Upper lobe of left lung (tissue), 6 donors: ENCODE results near the gene ZNRF1. TPM values are rescaled to one million over a fixed set of nuclear protein-coding genes. Genes with fewer than 3 reads are reported as not detected.

Source experiments
- ATAC-seq, 2 donors: fragments of 200-7000 bp; cut with Tn5 transposase; one replicate each; pipeline ENCODE4 v1.9.1; 2022; ENCODE audit warnings: mild to moderate bottlenecking in 2 of 2, moderate library complexity in 2 of 2; ENCODE audit not compliant: low FRiP score in 2 of 2
- DNase-seq, 2 donors: peaks; one replicate each; pipeline ENCODE4 v3.0.0-alpha.2; 2019 to 2020
- H3K27ac ChIP-seq, 4 donors: fragments of 200-600 bp; sonication (generic); one replicate each; pipeline ENCODE4 v1.5.1; 2016 to 2019
- H3K27me3 ChIP-seq, 4 donors: fragments of 200-600 bp; sonication (generic); one replicate each; pipeline ENCODE4 v1.5.1; 2017 to 2019
- H3K36me3 ChIP-seq, 4 donors: fragments of 200-600 bp; sonication (generic); one replicate each; pipeline ENCODE4 v1.5.1; 2016 to 2019
- H3K4me1 ChIP-seq, 4 donors: fragments of 200-600 bp; sonication (generic); one replicate each; pipeline ENCODE4 v1.5.1; 2018 to 2019
- H3K4me3 ChIP-seq, 4 donors: fragments of 200-600 bp; sonication (generic); one replicate each; pipeline ENCODE4 v1.5.1; 2017 to 2019; ENCODE audit warnings: mild to moderate bottlenecking in 2 of 4, moderate library complexity in 1 of 4
- H3K9me3 ChIP-seq, 4 donors: fragments of 200-600 bp; sonication (generic); one replicate each; pipeline ENCODE4 v1.5.1; 2018 to 2019
- EP300 ChIP-seq, 4 donors: sonication (generic); formaldehyde crosslinking; IDR thresholded peaks; one replicate each; pipeline ENCODE4 v1.5.1; 2017; ENCODE audit warnings: antibody characterized with exemption in 4 of 4, control low read depth in 2 of 4
- POLR2A ChIP-seq, 4 donors: fragments of 450-650 bp; IDR thresholded peaks; one replicate each; pipeline ENCODE4 v1.5.1; 2016 to 2017; ENCODE audit warnings: antibody characterized with exemption in 4 of 4, mild to moderate bottlenecking in 2 of 4
- POLR2AphosphoS5 ChIP-seq, 2 donors: sonication (generic); formaldehyde crosslinking; IDR thresholded peaks; one replicate each; pipeline ENCODE4 v1.5.1; 2017; ENCODE audit warnings: antibody characterized with exemption in 2 of 2
- WGBS, 2 donors: methylation state at CpG; one replicate each; pipeline ENCODE4 v1.1.5; 2017 to 2018; 5-methylcytosine and 5-hydroxymethylcytosine counted together
- total RNA-seq, 6 donors: library from RNA; depleted of rRNA in 4 of 6; stranded (reverse); fragments of >200 nt in 4 of 6; gene quantifications; one replicate each; pipeline versions ENCODE4 v1.1.0 to v1.2.1, GENCODE V29; 2016 to 2021
- TF ChIP-seq, protein P1 (sequence below), 6 experiments: fragments of 450-650 bp in 4 of 6; fragments of 200-600 bp in 2 of 6; sonication (generic) in 2 of 6; IDR thresholded peaks; one replicate each; pipeline ENCODE4 v1.5.1; 2016 to 2019; ENCODE audit warnings: antibody characterized with exemption in 6 of 6
- donor health status: DM: no; HTN: no; CAD: no; lungs with moderate emphysema.
- donor health status: DM: no; HTN: yes; CAD: no; lungs with severe emphysema.

Gene ZNRF1
- total RNA-seq, 6 donors from 2014 or later: 18.5 to 40.0 (median 27.1) TPM

- 42 to 60% methylated on average over 13 to 22 of the region's 22 CpGs for WGBS, 2 donors
- ATAC-seq (peak in 1 of 2 donors; percentile 42), DNase-seq (peak; percentile 23 to 40)
- Histone ChIP-seq H3K4me1 (peaks cover 25 to 62% (median 51%) of the 10 kb centered on the region in 4 donors), H3K9me3 (no peaks in the 10 kb centered on the region), H3K27me3 (no peaks in the 10 kb centered on the region), H3K27ac (peak overlapping the region; percentile 50 to 77 (median 62)), H3K36me3 (no peaks in the 10 kb centered on the region), H3K4me3 (no peak overlapping the region)
- TF ChIP-seq, protein P1, sequence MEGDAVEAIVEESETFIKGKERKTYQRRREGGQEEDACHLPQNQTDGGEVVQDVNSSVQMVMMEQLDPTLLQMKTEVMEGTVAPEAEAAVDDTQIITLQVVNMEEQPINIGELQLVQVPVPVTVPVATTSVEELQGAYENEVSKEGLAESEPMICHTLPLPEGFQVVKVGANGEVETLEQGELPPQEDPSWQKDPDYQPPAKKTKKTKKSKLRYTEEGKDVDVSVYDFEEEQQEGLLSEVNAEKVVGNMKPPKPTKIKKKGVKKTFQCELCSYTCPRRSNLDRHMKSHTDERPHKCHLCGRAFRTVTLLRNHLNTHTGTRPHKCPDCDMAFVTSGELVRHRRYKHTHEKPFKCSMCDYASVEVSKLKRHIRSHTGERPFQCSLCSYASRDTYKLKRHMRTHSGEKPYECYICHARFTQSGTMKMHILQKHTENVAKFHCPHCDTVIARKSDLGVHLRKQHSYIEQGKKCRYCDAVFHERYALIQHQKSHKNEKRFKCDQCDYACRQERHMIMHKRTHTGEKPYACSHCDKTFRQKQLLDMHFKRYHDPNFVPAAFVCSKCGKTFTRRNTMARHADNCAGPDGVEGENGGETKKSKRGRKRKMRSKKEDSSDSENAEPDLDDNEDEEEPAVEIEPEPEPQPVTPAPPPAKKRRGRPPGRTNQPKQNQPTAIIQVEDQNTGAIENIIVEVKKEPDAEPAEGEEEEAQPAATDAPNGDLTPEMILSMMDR (IDR thresholded peaks at IDR 0.05): no peak
- TF ChIP-seq POLR2AphosphoS5 (IDR thresholded peaks at IDR 0.05) (no peak), POLR2A (IDR thresholded peaks at IDR 0.05) (no peak), EP300 (IDR thresholded peaks at IDR 0.05) (no peak)
Measured at GRCh38 chr16:75062135-75062975, 63.5 kb downstream of the ZNRF1 start.

GRCh38 chr16:75062976-75063346 lies 64.1 kb downstream of the ZNRF1 start:
- WGBS, 2 donors: 76 to 78% methylated on average over 9 of the region's 9 CpGs
- H3K4me3 ChIP-seq: no peak overlapping the region
- ATAC-seq (no peak), DNase-seq (peak in 1 of 2 donors; percentile 46)
- peak overlapping the region; percentile 50 to 77 (median 62) for H3K27ac ChIP-seq
- H3K9me3 ChIP-seq: no peaks in the 10 kb centered on the region
- H3K4me1 ChIP-seq: peaks cover 25 to 62% (median 51%) of the 10 kb centered on the region in 4 donors
- TF ChIP-seq POLR2AphosphoS5 (IDR thresholded peaks at IDR 0.05) (no peak), EP300 (IDR thresholded peaks at IDR 0.05) (no peak), POLR2A (IDR thresholded peaks at IDR 0.05) (no peak)
- TF ChIP-seq, protein P1 (IDR thresholded peaks at IDR 0.05): no peak
- H3K27me3 ChIP-seq: no peaks in the 10 kb centered on the region
- H3K36me3 ChIP-seq: no peaks in the 10 kb centered on the region

- DNase-seq: no peak
- no peaks in the 10 kb centered on the region for H3K27me3 ChIP-seq
- 80% methylated on average over 8 of the region's 8 CpGs for WGBS, 2 donors
- TF ChIP-seq POLR2A (IDR thresholded peaks at IDR 0.05): no peak
- no peak overlapping the region for H3K4me3 ChIP-seq
- no peak for ATAC-seq
- H3K4me1 ChIP-seq: peaks cover 25 to 67% (median 53%) of the 10 kb centered on the region in 4 donors
- H3K9me3 ChIP-seq: no peaks in the 10 kb centered on the region
- H3K27ac ChIP-seq: peak overlapping the region in 3 of 4 donors; percentile 77 to 85 (median 78)
- no peaks in the 10 kb centered on the region for H3K36me3 ChIP-seq
Measured at GRCh38 chr16:75063549-75064088, 64.8 kb downstream of the ZNRF1 start.

DNA sequence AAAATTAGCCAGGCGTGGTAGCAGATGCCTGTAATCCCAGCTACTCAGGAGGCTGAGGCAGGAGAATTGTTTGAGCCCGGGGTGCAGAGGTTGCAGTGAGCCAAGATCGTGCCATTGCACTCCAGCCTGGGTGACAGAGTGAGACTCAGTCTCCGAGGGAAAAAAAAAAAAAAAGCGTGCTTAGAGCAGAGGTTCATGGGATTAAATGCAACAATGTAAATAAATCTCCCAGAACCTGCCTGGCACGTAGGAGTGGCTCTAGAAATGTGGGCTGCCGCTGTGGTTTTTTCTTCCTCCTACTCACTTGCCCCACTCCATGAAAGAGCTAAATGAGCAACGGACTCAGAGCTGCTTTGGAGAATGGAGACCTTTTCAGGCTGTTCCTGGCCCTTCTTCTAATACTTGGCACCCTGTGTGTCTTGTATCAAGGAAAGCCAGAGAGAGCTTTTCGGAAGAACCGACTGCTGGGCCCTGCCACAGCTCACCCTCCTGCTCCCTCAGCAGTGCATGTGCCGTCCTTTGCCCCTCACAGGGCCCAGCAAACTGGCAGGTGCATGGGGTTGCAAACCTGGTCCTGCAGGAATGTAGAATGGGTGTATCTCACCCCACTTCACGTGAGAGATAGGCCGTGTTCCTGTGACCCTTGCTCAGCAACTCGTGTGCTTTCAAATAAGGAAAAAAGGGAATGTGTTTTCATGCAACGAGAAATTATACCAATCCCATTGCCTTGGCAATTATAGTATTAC lies 65.8 kb downstream of the ZNRF1 start:
- ATAC-seq (peak; percentile 56 to 87), DNase-seq (peak in 1 of 2 donors; percentile 79)
- peak overlapping the region in 1 of 4 donors; percentile 2 for H3K4me3 ChIP-seq
- 34 to 47% methylated on average over 15 of the region's 15 CpGs for WGBS, 2 donors
- H3K9me3 ChIP-seq: no peaks in the 10 kb centered on the region
- no peaks in the 10 kb centered on the region for H3K27me3 ChIP-seq
- no peaks in the 10 kb centered on the region for H3K36me3 ChIP-seq
- peak in 1 of 2 donors; percentile 26 for TF ChIP-seq POLR2AphosphoS5 (IDR thresholded peaks at IDR 0.05)
- TF ChIP-seq EP300 (IDR thresholded peaks at IDR 0.05): no peak
- TF ChIP-seq POLR2A (IDR thresholded peaks at IDR 0.05): peak in 1 of 4 donors; percentile 21
- TF ChIP-seq, protein P1 (IDR thresholded peaks at IDR 0.05): no peak
- peak overlapping the region; percentile 71 to 85 (median 78) for H3K27ac ChIP-seq
- H3K4me1 ChIP-seq: peaks cover 25 to 62% (median 53%) of the 10 kb centered on the region in 4 donors

DNA sequence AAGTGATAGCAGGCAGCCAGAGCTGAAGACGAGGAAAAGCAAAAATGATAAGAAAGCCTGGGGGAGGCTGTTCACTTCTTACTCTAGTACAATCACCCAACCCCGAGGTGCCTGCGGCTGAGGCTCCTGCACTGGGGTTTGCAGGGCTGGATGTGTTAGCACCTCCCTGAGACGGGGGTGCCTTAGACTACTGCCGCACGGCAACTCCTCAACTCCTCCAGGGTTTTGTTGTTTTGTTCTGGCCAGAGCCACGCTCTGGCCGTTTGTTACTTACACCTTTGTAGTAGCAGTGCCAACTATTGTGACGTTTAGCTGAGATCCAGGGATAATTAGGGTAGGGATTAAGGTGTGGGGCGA lies 66.3 kb downstream of the ZNRF1 start:
- H3K4me3 ChIP-seq: peak overlapping the region in 1 of 4 donors; percentile 2
- peaks cover 27 to 64% (median 56%) of the 10 kb centered on the region in 4 donors for H3K4me1 ChIP-seq

More for the DNA sequence above, 66.3 kb downstream of the ZNRF1 start:
- no peaks in the 10 kb centered on the region for H3K9me3 ChIP-seq
- no peaks in the 10 kb centered on the region for H3K36me3 ChIP-seq
- no peak for TF ChIP-seq POLR2A (IDR thresholded peaks at IDR 0.05)
- TF ChIP-seq POLR2AphosphoS5 (IDR thresholded peaks at IDR 0.05): no peak
- TF ChIP-seq, protein P1 (IDR thresholded peaks at IDR 0.05): no peak
- no peak for TF ChIP-seq EP300 (IDR thresholded peaks at IDR 0.05)
- peak overlapping the region; percentile 71 to 85 (median 78) for H3K27ac ChIP-seq
- no peaks in the 10 kb centered on the region for H3K27me3 ChIP-seq
- DNase-seq: peak in 1 of 2 donors; percentile 31
- WGBS, 2 donors: 28 to 48% methylated on average over 10 of the region's 10 CpGs
- peak; percentile 38 to 64 for ATAC-seq
